ENCODE measurements around the gene FAM237A.

- TF ChIP-seq CTCF (IDR thresholded peaks at IDR 0.05 in 2 of 3, conservative IDR thresholded peaks at IDR 0.05 in 1 of 3; ENCODE audit: control insufficient read depth in 2 of 3, extremely low read depth in 1 of 3, insufficient read depth in 1 of 3, low read depth in 3 of 3, low read length in 3 of 3) (no peak), USF2 (IDR thresholded peaks at IDR 0.05; ENCODE audit: borderline replicate concordance, low read depth, low read length) (no peak), SREBF2 (IDR thresholded peaks at IDR 0.05; ENCODE audit: low read length) (no peak), SP1 (IDR thresholded peaks at IDR 0.05; ENCODE audit: low read depth, low read length) (no peak), REST (IDR thresholded peaks at IDR 0.05; ENCODE audit: low read depth, low read length) (no peak), POLR2A (IDR thresholded peaks at IDR 0.05; ENCODE audit: low read depth, low read length) (no peak), SUZ12 (IDR thresholded peaks at IDR 0.05; ENCODE audit: unreplicated experiment) (no peak), STAT1 (conservative IDR thresholded peaks at IDR 0.05) (no peak), SRF (IDR thresholded peaks at IDR 0.05; ENCODE audit: low read depth in 2 of 2, low read length in 2 of 2) (no peak), MTA3 (IDR thresholded peaks at IDR 0.05; ENCODE audit: borderline replicate concordance, low read length) (no peak), E4F1 (IDR thresholded peaks at IDR 0.05; ENCODE audit: borderline replicate concordance, partially characterized antibody) (no peak)
These were observed 54.6 kb downstream of the FAM237A start for GRCh38 chr2:206696910-206697309.
